NCI-H226 (cell line): ENCODE results near the gene NUF2.
A peak's percentile ranks its signal among the peaks of the same experiment; 100 is the strongest.
"Not testable (repeated sequence)": the region's sequence is repeated elsewhere in the genome, so short reads cannot be mapped to it uniquely, and the experiment has no call there.

Experiments
- DNase-seq: peaks from one replicate; pipeline ENCODE4 v3.0.0-alpha.2; 2015

NUF2 gene

GRCh38 chr1:163321311-163322305, at the start of gene NUF2:
TSS of gene NUF2 (plus strand) at chr1:163321954. CDS start at chr1:163326052, 4,098 bp downstream.
- peak; percentile 98 for DNase-seq

- DNase-seq: no peak
These were observed 47.9 kb upstream of the NUF2 start for GRCh38 chr1:163273766-163274441.

GRCh38 chr1:163275222-163275621, 46.5 kb upstream of the NUF2 start:
- no peak for DNase-seq

- no peak for DNase-seq
These were observed 43.2 kb upstream of the NUF2 start for GRCh38 chr1:163278602-163279001.

- peak; percentile 16 for DNase-seq
These were observed 36.9 kb upstream of the NUF2 start for GRCh38 chr1:163284867-163285266.

- no peak for DNase-seq
These were observed 31.6 kb upstream of the NUF2 start for GRCh38 chr1:163290025-163290640.

GRCh38 chr1:163291461-163291860, 30.3 kb upstream of the NUF2 start:
- DNase-seq: no peak

GRCh38 chr1:163292153-163292552, 29.6 kb upstream of the NUF2 start:
- not testable (repeated sequence) for DNase-seq

- DNase-seq: not testable (repeated sequence)
These were observed 28.3 kb upstream of the NUF2 start for GRCh38 chr1:163293497-163293896.

- no peak for DNase-seq
These were observed 25.8 kb upstream of the NUF2 start for GRCh38 chr1:163295949-163296348.

- DNase-seq: no peak
These were observed 25.1 kb upstream of the NUF2 start for GRCh38 chr1:163296504-163297263.

- DNase-seq: no peak
These were observed 23.4 kb upstream of the NUF2 start for GRCh38 chr1:163298365-163298764.

GRCh38 chr1:163300568-163300967, 21.2 kb upstream of the NUF2 start:
- DNase-seq: no peak

GRCh38 chr1:163303561-163303960, 18.2 kb upstream of the NUF2 start:
- DNase-seq: no peak

GRCh38 chr1:163305441-163305840, 16.3 kb upstream of the NUF2 start:
- no peak for DNase-seq

GRCh38 chr1:163307479-163308171, 14.1 kb upstream of the NUF2 start:
- peak; percentile 59 for DNase-seq

GRCh38 chr1:163308811-163309210, 12.9 kb upstream of the NUF2 start:
- no peak for DNase-seq

- no peak for DNase-seq
These were observed 5.9 kb upstream of the NUF2 start for GRCh38 chr1:163315773-163316374.

GRCh38 chr1:163320891-163321290, 863 bp upstream of the NUF2 start:
- no peak for DNase-seq

- not testable (repeated sequence) for DNase-seq
These were observed 1.6 kb downstream of the NUF2 start for GRCh38 chr1:163323339-163323738.

- no peak for DNase-seq
These were observed 9.4 kb downstream of the NUF2 start for GRCh38 chr1:163331116-163331515.

GRCh38 chr1:163335216-163335615, 13.5 kb downstream of the NUF2 start:
- no peak for DNase-seq
